HG03565 (cell line): ENCODE results near the gene PRR18.

Source experiments
- ATAC-seq: cut with Tn5 transposase; IDR thresholded peaks from one replicate; pipeline ENCODE4 v1.9.1; 2021; ENCODE audit warnings: mild to moderate bottlenecking, moderate library complexity; ENCODE audit not compliant: unreplicated experiment

Gene PRR18

GRCh38 chr6:166278579-166279392, 29.4 kb downstream of the PRR18 start:
- ATAC-seq = no peak

GRCh38 chr6:166277892-166278578, 30.2 kb downstream of the PRR18 start:
- ATAC-seq = no peak

- ATAC-seq = no peak
Measured at GRCh38 chr6:166277018-166277417, 31.2 kb downstream of the PRR18 start.

- ATAC-seq = peak; percentile 70
Measured at GRCh38 chr6:166275714-166276166, 32.5 kb downstream of the PRR18 start.

GRCh38 chr6:166274739-166275370, 33.3 kb downstream of the PRR18 start:
- ATAC-seq = no peak

- no peak for ATAC-seq
Measured at GRCh38 chr6:166274163-166274562, 34.0 kb downstream of the PRR18 start.

- no peak for ATAC-seq
Measured at GRCh38 chr6:166271376-166271765, 36.8 kb downstream of the PRR18 start.

- ATAC-seq = no peak
Measured at GRCh38 chr6:166270706-166271375, 37.4 kb downstream of the PRR18 start.

- no peak for ATAC-seq
Measured at GRCh38 chr6:166269301-166270039, 38.7 kb downstream of the PRR18 start.

GRCh38 chr6:166268431-166268830, 39.8 kb downstream of the PRR18 start:
- no peak for ATAC-seq

GRCh38 chr6:166267526-166267925, 40.7 kb downstream of the PRR18 start:
- ATAC-seq = no peak

- ATAC-seq = no peak
Measured at GRCh38 chr6:166266336-166266735, 41.9 kb downstream of the PRR18 start.

- ATAC-seq = no peak
Measured at GRCh38 chr6:166262743-166263515, 45.3 kb downstream of the PRR18 start.

- ATAC-seq = no peak
Measured at GRCh38 chr6:166259296-166259977, 48.8 kb downstream of the PRR18 start.

- no peak for ATAC-seq
Measured at GRCh38 chr6:166258854-166259276, 49.3 kb downstream of the PRR18 start.

- ATAC-seq = peak; percentile 37
Measured at GRCh38 chr6:166257911-166258318, 50.3 kb downstream of the PRR18 start.
